ENCODE results near the gene MRPS7.

The MRPS7 gene

DNA sequence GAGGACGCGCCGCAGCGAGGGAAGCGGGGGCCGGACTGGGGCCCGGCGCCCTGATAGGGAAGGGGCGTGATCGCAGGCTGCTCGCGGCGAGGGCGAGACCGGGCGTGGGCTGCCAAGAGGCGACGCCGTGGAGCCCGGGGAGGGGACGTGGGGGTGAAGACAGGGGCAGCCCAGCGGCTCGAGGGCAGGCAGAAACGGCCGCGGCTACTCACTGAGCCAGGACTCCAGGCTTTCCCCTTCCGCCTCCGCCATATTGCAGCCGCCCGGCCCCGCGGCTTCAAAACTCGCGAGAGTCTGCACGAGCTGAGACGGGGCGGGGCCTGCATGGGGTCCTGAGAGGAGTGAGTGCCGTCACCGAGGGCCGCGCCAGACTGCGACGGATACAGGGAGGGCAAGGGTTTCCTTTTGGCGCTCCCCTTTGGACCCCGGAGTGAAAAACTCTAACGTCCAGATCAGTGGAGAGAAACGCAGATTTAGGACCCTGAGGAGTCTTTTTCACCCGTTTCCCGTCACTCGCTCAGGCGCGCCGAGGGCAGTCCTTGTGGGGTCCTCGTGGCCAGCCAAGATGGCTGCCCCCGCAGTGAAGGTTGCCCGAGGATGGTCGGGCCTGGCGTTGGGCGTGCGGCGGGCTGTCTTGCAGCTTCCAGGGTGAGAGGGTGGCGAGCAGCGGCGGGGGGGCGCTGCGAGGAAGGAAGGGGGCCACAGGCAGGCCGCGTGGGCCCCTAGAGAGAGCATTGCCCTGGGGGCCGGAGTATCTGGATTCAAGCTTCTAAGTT lies at the start of gene MRPS7, which contains the start of gene GGA3:
TSS of gene MRPS7 (plus strand) at position 544 of the 776 bp plus-strand sequence. CDS start at position 566, 22 bp downstream.
TSS of gene GGA3 (minus strand) at position 271 of the 776 bp plus-strand sequence. CDS start at position 252, 19 bp downstream.
- peak; percentile 91 for DNase-seq (ENCODE audit: low read depth)

GRCh38 chr17:75218131-75218530 lies 43.5 kb upstream of the MRPS7 start:
- DNase-seq (ENCODE audit: low read depth), result no peak

DNA sequence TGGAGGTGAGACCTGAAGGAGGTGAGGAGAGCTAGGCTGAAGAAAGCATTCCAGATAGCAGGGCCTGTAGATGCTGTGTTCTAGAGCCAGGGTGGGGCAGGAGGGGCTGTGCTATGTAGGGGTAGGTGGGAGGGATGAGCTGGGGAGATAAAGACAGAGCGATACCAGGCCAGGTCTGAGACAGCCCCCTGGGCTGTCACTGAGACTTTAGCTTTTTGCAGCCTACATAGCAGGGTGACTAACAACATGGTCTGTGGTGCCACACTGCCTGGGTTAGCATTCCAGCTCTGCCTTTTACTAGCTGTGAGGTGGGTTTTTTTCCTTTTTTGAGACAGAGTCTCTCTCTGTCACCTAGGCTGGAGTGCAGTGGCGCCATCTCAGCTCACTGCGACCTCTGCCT lies 41.9 kb upstream of the MRPS7 start:
- DNase-seq (ENCODE audit: low read depth), result no peak

DNA sequence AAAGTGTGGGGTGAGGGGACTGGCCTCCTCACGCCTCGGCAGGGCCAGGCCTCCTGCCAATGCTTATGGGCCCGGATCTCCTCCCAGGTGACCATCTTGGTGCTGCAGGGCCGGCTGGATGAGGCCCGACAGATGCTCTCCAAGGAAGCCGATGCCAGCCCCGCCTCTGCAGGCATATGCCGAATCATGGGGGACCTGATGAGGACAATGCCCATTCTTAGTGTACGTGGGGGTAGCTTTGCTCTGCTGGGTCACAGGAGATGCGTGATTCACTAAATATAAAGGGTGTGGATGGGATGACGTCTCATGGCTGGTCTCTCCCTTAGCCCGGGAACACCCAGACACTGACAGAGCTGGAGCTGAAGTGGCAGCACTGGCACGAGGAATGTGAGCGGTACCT lies 36.7 kb upstream of the MRPS7 start:
- DNase-seq (ENCODE audit: low read depth), result no peak

- no peak for DNase-seq (ENCODE audit: low read depth)
Observed at GRCh38 chr17:75227729-75228128, 34.0 kb upstream of the MRPS7 start.

DNA sequence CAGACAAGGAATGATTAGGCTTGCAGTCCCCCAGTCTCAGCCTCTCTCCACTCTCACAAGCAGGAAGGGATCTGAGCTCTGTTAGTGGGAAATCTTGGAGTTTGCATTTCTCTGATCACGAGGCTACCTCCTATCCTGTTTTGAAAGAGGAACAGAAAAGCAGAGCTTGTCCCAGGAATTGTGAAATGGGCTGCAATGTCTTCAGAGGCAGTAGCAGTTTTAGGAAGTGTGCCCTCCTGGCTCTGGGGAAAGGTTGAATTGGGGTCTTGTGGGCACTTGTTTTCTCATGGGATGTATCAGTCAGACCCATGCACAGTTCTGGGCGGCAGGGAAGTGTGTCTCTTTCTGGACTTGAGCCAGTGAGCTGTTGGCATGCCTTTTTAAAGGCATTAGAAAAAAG lies 33.4 kb upstream of the MRPS7 start:
- no peak for DNase-seq (ENCODE audit: low read depth)

- DNase-seq (ENCODE audit: low read depth), result no peak
Observed at GRCh38 chr17:75228847-75229246, 32.8 kb upstream of the MRPS7 start.

GRCh38 chr17:75231071-75231470 lies 30.6 kb upstream of the MRPS7 start:
- no peak for DNase-seq (ENCODE audit: low read depth)

DNA sequence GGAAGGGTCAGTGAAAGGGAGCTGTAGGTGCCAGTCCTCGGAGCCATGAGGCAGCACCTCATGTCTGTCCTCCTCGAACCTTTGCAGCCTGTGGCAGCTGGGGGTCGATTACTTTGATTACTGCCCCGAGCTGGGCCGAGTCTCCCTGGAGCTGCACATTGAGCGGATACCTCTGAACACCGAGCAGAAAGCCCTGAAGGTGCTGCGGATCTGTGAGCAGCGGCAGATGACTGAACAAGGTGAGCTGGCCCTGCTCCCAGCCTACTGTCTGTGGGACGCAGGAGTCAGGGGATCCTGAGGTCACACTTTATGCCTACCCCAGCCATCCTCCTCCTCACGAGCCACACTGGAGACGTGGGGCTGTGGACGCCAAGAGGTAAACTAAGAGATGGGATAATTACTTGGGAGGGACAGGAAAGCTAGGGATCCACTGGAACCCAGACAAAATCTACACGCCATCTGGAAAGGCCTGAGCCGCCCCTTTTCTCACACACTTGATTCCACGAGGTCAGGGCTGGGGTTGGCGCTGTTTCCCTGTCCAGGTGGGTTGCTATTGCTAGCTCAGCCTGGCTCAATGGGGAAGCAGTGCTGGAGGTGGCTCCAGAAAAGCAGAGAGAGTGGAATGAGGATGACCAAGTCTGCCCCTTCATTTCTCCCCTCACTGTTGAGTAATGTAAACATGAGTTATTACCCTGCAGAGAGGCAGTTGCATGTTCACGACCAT lies 29.8 kb upstream of the MRPS7 start:
- no peak for DNase-seq (ENCODE audit: low read depth)

DNA sequence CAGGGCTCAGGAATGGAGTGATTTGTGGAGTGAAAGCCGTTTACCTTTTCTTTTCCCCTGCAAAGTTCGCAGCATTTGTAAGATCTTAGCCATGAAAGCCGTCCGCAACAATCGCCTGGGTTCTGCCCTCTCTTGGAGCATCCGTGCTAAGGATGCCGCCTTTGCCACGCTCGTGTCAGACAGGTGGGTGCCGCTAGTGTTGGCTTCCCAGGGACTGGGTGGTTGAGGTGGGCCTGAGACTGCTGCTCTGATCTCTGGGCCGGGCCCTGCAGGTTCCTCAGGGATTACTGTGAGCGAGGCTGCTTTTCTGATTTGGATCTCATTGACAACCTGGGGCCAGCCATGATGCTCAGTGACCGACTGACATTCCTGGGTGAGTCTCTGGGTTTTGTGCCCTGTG lies 28.9 kb upstream of the MRPS7 start:
- DNase-seq (ENCODE audit: low read depth), result no peak

GRCh38 chr17:75237100-75238014 lies 24.3 kb upstream of the MRPS7 start:
- DNase-seq (ENCODE audit: low read depth), result no peak

DNA sequence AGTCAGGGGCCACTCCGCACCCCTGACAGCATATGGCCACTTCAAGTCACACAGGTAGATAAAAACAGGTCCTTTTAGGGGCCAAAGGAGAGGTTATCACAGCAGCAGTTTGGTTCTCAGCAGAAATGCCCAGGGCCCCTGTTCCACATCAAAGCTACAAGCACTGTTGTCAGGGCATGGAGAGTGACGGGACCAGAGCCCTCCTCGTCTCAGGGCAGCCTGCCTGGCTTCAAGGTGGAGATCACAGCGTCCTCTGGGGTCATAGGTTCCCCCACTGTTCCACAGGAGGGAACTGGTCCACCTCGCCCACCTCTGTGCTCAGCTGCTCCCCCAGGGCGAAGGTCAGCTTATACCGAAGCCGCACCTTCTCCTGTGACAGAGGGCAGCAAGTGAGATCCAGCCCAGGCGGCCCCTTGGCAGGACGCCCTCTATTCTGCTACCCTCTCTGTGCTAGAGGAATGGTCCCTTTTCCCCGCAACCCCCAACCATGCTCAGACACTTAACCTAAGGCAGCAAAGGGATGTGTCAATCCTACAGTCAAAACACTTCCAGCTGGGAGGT lies 23.6 kb upstream of the MRPS7 start:
- no peak for DNase-seq (ENCODE audit: low read depth)

DNA sequence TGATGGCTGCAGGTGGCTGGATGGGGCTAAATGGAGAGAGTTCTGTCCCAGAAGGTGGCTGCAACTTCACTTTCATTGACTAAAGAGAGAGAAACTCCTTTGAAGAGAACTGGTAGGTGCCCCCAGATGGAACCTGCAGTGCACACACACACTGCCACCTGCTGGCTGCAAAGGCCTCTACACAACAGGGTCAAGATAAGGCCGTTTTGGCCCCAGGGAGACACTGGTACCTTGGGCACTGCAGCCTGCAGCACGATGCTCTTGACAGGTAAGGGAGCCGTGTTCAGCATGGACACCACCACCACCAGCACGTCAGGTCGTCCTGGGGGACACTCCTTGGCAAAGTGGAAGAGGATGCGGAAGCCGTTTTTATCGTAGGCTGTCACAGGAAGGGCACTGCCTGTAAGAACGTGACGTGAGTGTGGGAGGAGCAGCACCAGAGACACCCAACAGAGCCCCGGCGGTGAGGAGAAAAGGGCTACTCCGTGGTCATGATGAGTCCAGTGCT lies 22.9 kb upstream of the MRPS7 start:
- peak; percentile 35 for DNase-seq (ENCODE audit: low read depth)

DNA sequence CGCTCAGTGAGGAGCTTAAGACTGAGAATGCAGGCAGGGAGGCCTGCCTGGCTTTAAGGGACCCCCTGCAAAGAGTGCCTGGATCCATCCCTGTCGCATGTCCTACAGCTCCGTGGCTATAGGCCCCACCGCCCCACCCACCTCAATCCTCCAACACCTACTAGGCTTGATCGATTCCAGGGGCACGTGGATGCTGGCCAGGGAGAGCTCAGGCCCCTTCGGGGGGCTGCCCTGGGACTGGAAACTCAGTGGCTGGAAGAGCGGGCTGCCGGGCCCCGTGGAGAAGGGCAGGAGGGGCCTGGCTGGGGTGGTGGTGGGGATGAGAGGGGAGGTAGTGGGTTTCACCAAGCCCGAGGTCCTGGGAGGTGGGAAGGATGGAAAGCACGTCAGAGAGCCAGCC lies 22.5 kb upstream of the MRPS7 start:
- no peak for DNase-seq (ENCODE audit: low read depth)

- no peak for DNase-seq (ENCODE audit: low read depth)
Observed at GRCh38 chr17:75239778-75240393, 21.8 kb upstream of the MRPS7 start.

GRCh38 chr17:75240394-75241142 lies 21.1 kb upstream of the MRPS7 start:
- DNase-seq (ENCODE audit: low read depth), result no peak

DNA sequence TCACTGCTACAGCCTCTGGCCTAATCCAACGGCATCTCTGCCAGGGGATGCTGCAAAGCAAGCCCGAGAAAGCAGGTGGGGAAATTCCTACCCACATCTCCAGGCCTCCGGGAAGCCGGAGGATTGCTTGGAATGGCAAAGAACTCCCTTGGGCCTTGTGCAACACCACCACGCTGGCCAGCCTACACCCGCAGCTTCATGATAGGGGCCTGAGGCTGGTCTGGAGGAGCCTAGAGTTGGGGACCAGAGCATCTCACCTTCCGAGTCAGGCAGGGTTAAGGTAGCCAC lies 20.6 kb upstream of the MRPS7 start:
- DNase-seq (ENCODE audit: low read depth), result no peak

GRCh38 chr17:75241502-75241901 lies 20.2 kb upstream of the MRPS7 start:
- DNase-seq (ENCODE audit: low read depth), result no peak

DNA sequence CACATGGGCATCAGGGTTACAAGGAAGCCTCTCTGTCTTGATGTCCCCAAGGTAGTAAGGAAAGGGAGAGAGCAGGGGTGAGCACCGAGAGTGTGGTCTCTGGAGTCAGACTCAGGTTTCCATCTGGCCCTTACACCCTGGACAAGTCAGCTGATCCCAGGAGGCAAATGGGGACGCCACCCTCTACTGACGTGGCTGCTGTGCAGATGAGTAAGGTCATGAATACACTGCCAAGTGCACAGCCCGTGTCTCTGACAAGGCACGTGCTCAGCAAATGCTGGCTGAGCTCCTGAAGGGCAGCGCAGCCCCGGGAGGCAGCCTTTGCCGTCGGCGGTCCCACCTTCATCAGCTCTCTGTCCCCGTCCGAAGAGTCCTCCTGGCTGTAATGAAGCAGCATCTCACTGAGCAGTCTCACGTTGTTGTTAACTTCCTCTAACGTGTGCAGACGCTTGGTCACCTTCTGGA lies 19.7 kb upstream of the MRPS7 start:
- DNase-seq (ENCODE audit: low read depth), result no peak

DNA sequence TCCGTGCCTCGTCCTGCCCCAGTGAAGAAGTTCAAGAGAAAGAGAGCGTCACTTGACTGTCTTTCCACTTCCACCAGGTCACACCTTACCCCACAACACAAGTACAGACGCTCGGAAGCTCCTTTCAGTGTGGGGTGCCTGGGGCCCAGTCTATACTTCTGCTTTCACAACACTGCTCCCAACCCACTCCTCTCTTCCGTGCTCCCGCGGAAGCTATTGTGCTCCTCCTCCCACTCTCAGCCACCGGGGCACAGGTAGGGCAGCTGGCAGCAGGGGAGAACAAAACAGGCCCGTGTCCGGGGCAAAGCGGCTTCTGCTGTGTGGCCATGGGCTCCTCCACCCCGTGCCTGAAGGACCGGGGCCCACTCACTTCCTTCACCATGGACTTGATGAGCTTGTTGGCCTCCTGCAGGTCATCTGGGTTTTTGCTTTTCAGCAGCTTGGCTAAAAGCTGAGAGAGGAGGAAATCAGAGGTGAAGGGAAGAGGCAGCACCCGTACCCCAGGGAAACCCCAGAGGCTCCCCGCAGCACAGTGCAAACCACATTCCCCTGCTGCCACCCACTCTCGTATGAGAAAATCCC lies 19.1 kb upstream of the MRPS7 start:
- DNase-seq (ENCODE audit: low read depth), result no peak

Data from stimulated activated CD8-positive, alpha-beta memory T cell treated with anti-CD3 and anti-CD28 coated beads, Interleukin-12 subunit alpha, Interleukin-12 subunit beta, amount 100 ng/mL, for 4 hours (primary cell).